ENCODE data around the gene CGNL1.
A peak's percentile ranks its signal among the peaks of the same experiment; 100 is the strongest.

Gene CGNL1

GRCh38 chr15:57522148-57522547 lies 145.8 kb downstream of the CGNL1 start:
- H3K4me3 ChIP-seq (replicated peaks in 1 of 2; ENCODE audit: low read depth in 2 of 2, low read length in 2 of 2), result no peak overlapping the region
- DNase-seq (ENCODE audit: low read depth in 2 of 2), result no peak
- TF ChIP-seq, protein P1, sequence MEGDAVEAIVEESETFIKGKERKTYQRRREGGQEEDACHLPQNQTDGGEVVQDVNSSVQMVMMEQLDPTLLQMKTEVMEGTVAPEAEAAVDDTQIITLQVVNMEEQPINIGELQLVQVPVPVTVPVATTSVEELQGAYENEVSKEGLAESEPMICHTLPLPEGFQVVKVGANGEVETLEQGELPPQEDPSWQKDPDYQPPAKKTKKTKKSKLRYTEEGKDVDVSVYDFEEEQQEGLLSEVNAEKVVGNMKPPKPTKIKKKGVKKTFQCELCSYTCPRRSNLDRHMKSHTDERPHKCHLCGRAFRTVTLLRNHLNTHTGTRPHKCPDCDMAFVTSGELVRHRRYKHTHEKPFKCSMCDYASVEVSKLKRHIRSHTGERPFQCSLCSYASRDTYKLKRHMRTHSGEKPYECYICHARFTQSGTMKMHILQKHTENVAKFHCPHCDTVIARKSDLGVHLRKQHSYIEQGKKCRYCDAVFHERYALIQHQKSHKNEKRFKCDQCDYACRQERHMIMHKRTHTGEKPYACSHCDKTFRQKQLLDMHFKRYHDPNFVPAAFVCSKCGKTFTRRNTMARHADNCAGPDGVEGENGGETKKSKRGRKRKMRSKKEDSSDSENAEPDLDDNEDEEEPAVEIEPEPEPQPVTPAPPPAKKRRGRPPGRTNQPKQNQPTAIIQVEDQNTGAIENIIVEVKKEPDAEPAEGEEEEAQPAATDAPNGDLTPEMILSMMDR (IDR thresholded peaks at IDR 0.05; ENCODE audit: low read depth, low read length), result no peak

DNA sequence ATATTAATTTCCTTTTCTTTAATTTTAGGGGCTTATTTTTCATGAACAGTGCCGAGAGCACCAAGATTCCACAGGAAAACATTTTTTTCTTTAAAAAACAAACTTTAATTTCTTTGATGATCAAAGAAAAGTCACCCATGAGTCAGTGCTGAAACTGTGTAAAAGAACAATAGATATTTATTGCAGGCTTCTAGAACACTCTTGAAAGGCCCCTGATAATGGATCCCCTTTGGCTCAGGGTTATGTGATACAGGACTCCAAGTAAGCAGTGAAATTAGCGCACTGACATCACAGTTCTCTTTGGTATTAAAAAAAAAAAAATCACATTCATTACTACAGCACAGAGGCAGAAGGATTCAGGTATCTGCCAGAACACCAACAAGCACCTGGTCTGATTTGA lies 149.3 kb downstream of the CGNL1 start:
- TF ChIP-seq, protein P1 (IDR thresholded peaks at IDR 0.05; ENCODE audit: low read depth, low read length), result no peak
- no peak overlapping the region for H3K4me3 ChIP-seq (replicated peaks in 1 of 2; ENCODE audit: low read depth in 2 of 2, low read length in 2 of 2)
- DNase-seq (ENCODE audit: low read depth in 2 of 2), result peak in 1 of 2 donors; percentile 19

DNA sequence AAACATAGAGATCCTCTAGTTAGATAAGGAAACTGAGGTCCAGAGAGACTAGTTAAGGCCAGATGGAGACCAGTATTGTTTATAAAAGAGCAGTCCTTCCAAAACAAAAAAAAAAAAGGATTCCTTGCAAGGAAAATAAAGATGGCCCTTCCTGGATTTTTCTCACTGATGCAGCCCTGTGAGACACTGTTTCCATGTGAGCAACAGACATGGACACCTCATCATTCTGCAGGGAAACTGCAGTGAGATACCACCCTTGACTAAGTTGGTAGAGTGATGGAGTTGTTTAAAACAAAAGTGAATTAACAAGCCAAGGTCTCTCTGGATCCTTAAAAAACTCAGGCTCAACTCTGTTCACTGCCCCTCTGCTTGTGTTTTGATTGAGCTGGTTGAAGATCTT lies 149.8 kb downstream of the CGNL1 start:
- no peak overlapping the region for H3K4me3 ChIP-seq (replicated peaks in 1 of 2; ENCODE audit: low read depth in 2 of 2, low read length in 2 of 2)
- TF ChIP-seq, protein P1 (IDR thresholded peaks at IDR 0.05; ENCODE audit: low read depth, low read length), result no peak
- peak in 1 of 2 donors; percentile 18 for DNase-seq (ENCODE audit: low read depth in 2 of 2)

- H3K4me3 ChIP-seq (replicated peaks in 1 of 2; ENCODE audit: low read depth in 2 of 2, low read length in 2 of 2), result no peak overlapping the region
- TF ChIP-seq, protein P1 (IDR thresholded peaks at IDR 0.05; ENCODE audit: low read depth, low read length), result no peak
- DNase-seq (ENCODE audit: low read depth in 2 of 2), result no peak
Observed at GRCh38 chr15:57526615-57527014, 150.3 kb downstream of the CGNL1 start.

DNA sequence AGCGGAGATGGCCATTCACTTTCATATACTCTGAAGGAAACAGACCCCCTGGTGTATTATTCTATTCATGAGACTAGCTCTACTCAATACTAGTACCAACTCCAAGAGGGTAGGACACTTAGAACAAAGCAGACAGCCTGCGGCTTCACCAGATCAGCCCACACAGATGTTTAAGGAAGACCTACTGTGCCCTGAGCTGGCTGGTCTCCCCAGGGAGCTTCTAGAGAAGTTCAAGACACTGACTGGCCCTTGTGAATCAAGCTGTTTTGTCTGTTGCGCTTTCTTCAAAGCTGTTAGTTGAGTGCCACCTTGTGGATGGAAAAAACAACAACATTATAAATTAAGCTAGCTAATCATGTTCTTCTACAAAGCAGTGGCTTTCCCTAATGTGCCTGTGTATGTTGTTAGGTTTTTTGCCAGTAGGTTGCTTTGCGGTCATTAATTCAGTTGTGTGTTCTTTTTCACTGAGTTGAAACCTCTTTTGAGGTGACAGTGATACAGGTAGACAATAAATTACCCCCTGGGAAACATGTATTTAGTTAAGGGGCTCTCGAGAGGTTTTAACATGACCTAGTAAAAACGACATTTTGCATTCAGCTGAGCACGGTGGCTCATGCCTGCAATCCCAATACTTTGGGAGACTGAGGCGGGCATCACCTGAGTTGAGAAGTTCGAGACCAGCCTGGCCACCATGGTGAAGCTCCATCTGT lies 151.2 kb downstream of the CGNL1 start:
- H3K4me3 ChIP-seq (replicated peaks in 1 of 2; ENCODE audit: low read depth in 2 of 2, low read length in 2 of 2), result no peak overlapping the region
- TF ChIP-seq, protein P1 (IDR thresholded peaks at IDR 0.05; ENCODE audit: low read depth, low read length), result peak; percentile 50
- DNase-seq (ENCODE audit: low read depth in 2 of 2), result peak; percentile 93 to 96

DNA sequence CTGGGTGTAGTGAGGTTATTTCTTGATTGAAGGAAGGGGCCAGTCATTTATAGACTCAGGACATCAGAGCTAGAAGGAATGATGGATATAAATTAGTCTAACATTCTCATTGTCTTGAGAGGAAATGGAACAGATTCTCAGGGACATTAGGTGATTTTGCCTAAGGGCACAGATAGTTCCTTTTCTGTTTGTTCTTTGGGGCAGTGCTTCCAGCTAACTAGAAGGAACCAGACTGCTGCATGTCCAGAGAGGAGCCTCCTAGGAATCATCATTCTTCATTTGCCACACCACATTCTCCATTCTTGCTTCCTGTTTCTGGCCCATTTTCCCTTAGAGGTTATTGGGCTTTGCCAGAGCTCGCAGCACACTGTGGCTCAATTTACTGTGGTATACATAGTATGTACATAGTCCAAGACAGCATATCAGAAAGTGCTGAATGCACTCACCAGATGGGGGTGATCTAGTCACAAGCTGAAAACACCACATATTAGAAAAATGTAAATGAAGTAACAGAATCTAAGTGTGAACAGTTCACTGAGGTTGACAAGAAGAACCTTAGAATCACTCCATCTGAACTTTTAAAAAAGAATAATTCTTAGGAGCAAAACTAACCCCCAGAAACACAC lies 152.7 kb downstream of the CGNL1 start:
- no peak for DNase-seq (ENCODE audit: low read depth in 2 of 2)
- TF ChIP-seq, protein P1 (IDR thresholded peaks at IDR 0.05; ENCODE audit: low read depth, low read length), result no peak
- no peak overlapping the region for H3K4me3 ChIP-seq (replicated peaks in 1 of 2; ENCODE audit: low read depth in 2 of 2, low read length in 2 of 2)

All from cardiac fibroblast (primary cell).